GM12878 (cell line): Measurements from ENCODE around the gene MGP. TPM values are rescaled to one million over a fixed set of nuclear protein-coding genes. Genes with fewer than 3 reads are reported as not detected.

Source experiments
- ATAC-seq: fragments of 200-7000 bp; cut with Tn5 transposase; 3 replicates; pipeline ENCODE4 v1.9.1; 2020; ENCODE audit warnings: mild to moderate bottlenecking, moderate library complexity
- BruUV-seq: library from RNA; stranded (reverse); fragments of 400-500 nt; replicated peaks from 2 replicates; lab custom pipeline; 2021; lab: Mats Ljungman, UMichigan
- CTCF ChIA-PET: fragments of 300-600 bp; sonication (Branson Sonifier 250); formaldehyde crosslinking; extraction: SDS; loops from one replicate; lab custom pipeline; 2021; ENCODE audit warnings: inconsistent platforms; lab: Yijun Ruan, JAX
- POLR2A ChIA-PET: fragments of 350-600 bp; formaldehyde crosslinking; extraction: SDS; loops from one replicate; lab custom pipeline; 2021; ENCODE audit warnings: inconsistent platforms; lab: Charles Lee
- RAD21 ChIA-PET: fragments of 300-600 bp; sonication (Branson Sonifier 250); formaldehyde crosslinking; loops from one replicate; lab custom pipeline; 2023; ENCODE audit warnings: antibody characterized with exemption; ENCODE audit not compliant: unreplicated experiment; lab: Charles Lee
- SMC1A ChIA-PET: fragments of 300-600 bp; sonication (Branson Sonifier 250); formaldehyde crosslinking; loops from one replicate; lab custom pipeline; 2023; ENCODE audit not compliant: unreplicated experiment, uncharacterized antibody; lab: Charles Lee
- DNase-seq: peaks from one replicate; pipeline ENCODE4 v3.0.0-alpha.2; 2011; ENCODE audit warnings: low read depth, low spot score
- FAIRE-seq: peaks from 3 replicates; lab custom pipeline; 2011; peaks lifted over from hg19 to GRCh38; lab: Jason Lieb, UNC
- H2AFZ ChIP-seq: 2 replicates; pipeline ENCODE4 v1.6.0; 2011; ENCODE audit warnings: low read depth, low read length, control low read depth; ENCODE audit not compliant: control insufficient read depth
- H3K27ac ChIP-seq: 2 replicates; pipeline ENCODE4 v1.5.1; 2011; ENCODE audit warnings: control low read depth; ENCODE audit not compliant: control insufficient read depth, insufficient read depth
- H3K27me3 ChIP-seq, 2 experiments: replicated peaks in 1 of 2; 2 replicates each; pipeline versions ENCODE4 v1.6.0 to v1.6.1; 2011; ENCODE audit warnings: low read length in 1 of 2; ENCODE audit not compliant: control insufficient read depth in 2 of 2, insufficient read depth in 2 of 2
- H3K36me3 ChIP-seq, 2 experiments: 2 replicates each; pipeline ENCODE4 v1.5.1; 2011; ENCODE audit warnings: low read length in 1 of 2; ENCODE audit not compliant: control insufficient read depth in 2 of 2, insufficient read depth in 2 of 2
- H3K4me1 ChIP-seq: 2 replicates; pipeline ENCODE4 v1.6.1; 2011; ENCODE audit warnings: mild to moderate bottlenecking, low read length, moderate library complexity, mixed read lengths; ENCODE audit not compliant: control insufficient read depth, insufficient read depth
- H3K4me2 ChIP-seq: 2 replicates; pipeline ENCODE4 v1.6.0; 2011; ENCODE audit warnings: control low read depth; ENCODE audit not compliant: control insufficient read depth, insufficient read depth
- H3K4me3 ChIP-seq: fragments of 200-600 bp; sonication (generic); 2 replicates; pipeline ENCODE4 v1.5.1; 2016
- H3K79me2 ChIP-seq: 2 replicates; pipeline ENCODE4 v1.6.0; 2011; ENCODE audit warnings: low read length; ENCODE audit not compliant: control insufficient read depth, insufficient read depth
- H3K9ac ChIP-seq: 2 replicates; pipeline ENCODE4 v1.8.0; 2011; ENCODE audit warnings: low read length, control low read depth, mixed read lengths; ENCODE audit not compliant: control insufficient read depth, insufficient read depth
- H3K9me3 ChIP-seq: replicated peaks from 3 replicates; pipeline ENCODE4 v1.5.1; 2011; ENCODE audit warnings: mild to moderate bottlenecking, low read length; ENCODE audit not compliant: control insufficient read depth, insufficient read depth
- H4K20me1 ChIP-seq: 2 replicates; pipeline ENCODE4 v1.6.0; 2011; ENCODE audit not compliant: control insufficient read depth, insufficient read depth
- CEBPZ ChIP-seq: fragments of 150-350 bp; IDR thresholded peaks from 2 replicates; pipeline ENCODE4 v1.6.1; 2016; ENCODE audit warnings: low read depth, low read length
- CREM ChIP-seq: IDR thresholded peaks from 2 replicates; pipeline ENCODE4 v1.6.1; 2014; ENCODE audit warnings: antibody characterized with exemption, low read depth
- EP300 ChIP-seq, 2 experiments: fragments of 150-350 bp in 1 of 2; IDR thresholded peaks; 2 replicates each; pipeline ENCODE4 v1.6.1; 2011 to 2012; ENCODE audit warnings: low read depth in 2 of 2, low read length in 2 of 2, borderline replicate concordance in 1 of 2, improper control_type of control experiment in 1 of 2, inconsistent platforms in 1 of 2; ENCODE audit not compliant: control insufficient read depth in 1 of 2
- ESRRA ChIP-seq: IDR thresholded peaks from 2 replicates; pipeline ENCODE4 v1.6.1; 2012; ENCODE audit warnings: mild to moderate bottlenecking, low read length, improper control_type of control experiment
- GATAD2B ChIP-seq: fragments of 450-650 bp; conservative IDR thresholded peaks from 2 replicates; pipeline ENCODE4 v1.6.1; 2017; ENCODE audit warnings: low read depth, mild to moderate bottlenecking, moderate library complexity
- JUNB ChIP-seq: IDR thresholded peaks from 2 replicates; pipeline ENCODE4 v1.6.1; 2016; ENCODE audit warnings: antibody characterized with exemption, mild to moderate bottlenecking
- NFIC ChIP-seq: IDR thresholded peaks from 2 replicates; pipeline ENCODE4 v1.6.1; 2012; ENCODE audit warnings: low read depth, mild to moderate bottlenecking, inconsistent platforms, low read length, moderate library complexity
- PML ChIP-seq: IDR thresholded peaks from 2 replicates; pipeline ENCODE4 v1.6.1; 2012; ENCODE audit warnings: low read length, inconsistent platforms
- POLR2AphosphoS5 ChIP-seq: IDR thresholded peaks from 2 replicates; pipeline ENCODE4 v1.6.1; 2011; ENCODE audit warnings: mild to moderate bottlenecking, low read length, inconsistent platforms
- WRNIP1 ChIP-seq: IDR thresholded peaks from 2 replicates; pipeline ENCODE4 v1.6.1; 2011; ENCODE audit warnings: low read depth, low read length, improper control_type of control experiment, borderline replicate concordance
- ZNF217 ChIP-seq: fragments of 450-650 bp; IDR thresholded peaks from 2 replicates; pipeline ENCODE4 v1.6.1; 2017; ENCODE audit warnings: antibody characterized with exemption, mild to moderate bottlenecking
- ZNF384 ChIP-seq: IDR thresholded peaks from 2 replicates; pipeline ENCODE4 v1.6.1; 2012; ENCODE audit warnings: low read depth, mild to moderate bottlenecking, low read length, improper control_type of control experiment, borderline replicate concordance
- WGBS: methylation state at CpG from one replicate; pipeline ENCODE4 v1.1.6; 2016; ENCODE audit warnings: low lambda C conversion rate; ENCODE audit not compliant: insufficient replicate concordance, insufficient coverage; ENCODE audit errors: missing lambda C conversion rate; 5-methylcytosine and 5-hydroxymethylcytosine counted together
- in situ Hi-C: fragments of 300-500 bp; cut with MboI; formaldehyde crosslinking; loops from 9 replicates; pipeline ENCODE4 v1.14.3; 2018; ENCODE audit warnings: mixed read lengths
- intact Hi-C: fragments of 100-400 bp; cut with micrococcal nuclease; formaldehyde crosslinking; loops from one replicate; pipeline ENCODE4 v1.14.2; 2022; ENCODE audit not compliant: unreplicated experiment
- polyA plus RNA-seq, 11 experiments: library from polyadenylated mRNA; depleted of rRNA in 4 of 11; unstranded in 6 of 11; stranded (reverse) in 5 of 11; fragments of >200 nt; fragmentation: Nextera tagmentation in 4 of 11; fragmentation: Illumina TruSeq in 1 of 11; extraction: Ambion mirVana in 4 of 11; extraction: Trizol in 1 of 11; gene quantifications; 1 replicate in 1 of 11; 2 replicates in 10 of 11; pipeline versions ENCODE4 v1.2.1 to v1.2.3, GENCODE V29; 2011 to 2016; ENCODE audit warnings: inconsistent platforms in 2 of 11, missing spikeins in 2 of 11, low read depth in 1 of 11
- total RNA-seq, 4 experiments: library from RNA; depleted of rRNA in 3 of 4; stranded (reverse); fragments of >200 nt in 3 of 4; fragmentation: Illumina TruSeq in 1 of 4; extraction: Trizol in 1 of 4; gene quantifications; 2 replicates each; pipeline versions ENCODE4 v1.2.1 to v1.2.3, GENCODE V29; 2013 to 2021
- TF ChIP-seq, protein P1 (sequence below): fragments of 450-650 bp; IDR thresholded peaks from 2 replicates; pipeline ENCODE4 v1.6.1; 2016; ENCODE audit warnings: mild to moderate bottlenecking, moderate library complexity, borderline replicate concordance
- TF ChIP-seq, protein P2 (sequence below): fragments of 450-650 bp; IDR thresholded peaks from 2 replicates; pipeline ENCODE4 v1.6.1; 2016; ENCODE audit warnings: mild to moderate bottlenecking

Gene MGP
- total and polyA plus RNA-seq, 10 of the 15 experiments (the other 5 are each of a cell fraction or from before 2014, with no cell fraction given) = 0.21 to 1.2 TPM; not detected in 8

- in situ Hi-C loops = no loop called here
- H2AFZ ChIP-seq = no peak overlapping the region
- ChIA-PET RAD21 (interaction anchor here (0.6 kb wide), 1 partner anchor 146 kb away, joined by 5 read pairs; no protein-coding TSS in a partner anchor), CTCF (no interaction called here), SMC1A (interaction anchor here (1.4 to 15.6 kb wide), 2 partner anchors 8 to 156 kb away, joined by 3 to 242 read pairs; no protein-coding TSS in a partner anchor)
- no peak overlapping the region for H3K4me2 ChIP-seq
- WGBS = 35% methylated on average over 4 of the region's 4 CpGs
- no peaks in the 10 kb centered on the region for H3K36me3 ChIP-seq
- no peak overlapping the region for H3K9ac ChIP-seq
- no peaks in the 10 kb centered on the region; a peak in 2 of 4 replicates for H3K27me3 ChIP-seq
- no TSS peak for BruUV-seq
- intact Hi-C loops = loop anchor here (5.0 kb wide), 1 partner anchor 382 kb away; the partner anchor contains the start of gene RERG
- H3K4me3 ChIP-seq = no peak overlapping the region
- H3K4me1 ChIP-seq = no peaks in the 10 kb centered on the region
- no peak for FAIRE-seq
- H3K27ac ChIP-seq = no peak overlapping the region
- no peaks in the 10 kb centered on the region for H3K9me3 ChIP-seq
- no peak for TF ChIP-seq ESRRA
- TF ChIP-seq, protein P1, sequence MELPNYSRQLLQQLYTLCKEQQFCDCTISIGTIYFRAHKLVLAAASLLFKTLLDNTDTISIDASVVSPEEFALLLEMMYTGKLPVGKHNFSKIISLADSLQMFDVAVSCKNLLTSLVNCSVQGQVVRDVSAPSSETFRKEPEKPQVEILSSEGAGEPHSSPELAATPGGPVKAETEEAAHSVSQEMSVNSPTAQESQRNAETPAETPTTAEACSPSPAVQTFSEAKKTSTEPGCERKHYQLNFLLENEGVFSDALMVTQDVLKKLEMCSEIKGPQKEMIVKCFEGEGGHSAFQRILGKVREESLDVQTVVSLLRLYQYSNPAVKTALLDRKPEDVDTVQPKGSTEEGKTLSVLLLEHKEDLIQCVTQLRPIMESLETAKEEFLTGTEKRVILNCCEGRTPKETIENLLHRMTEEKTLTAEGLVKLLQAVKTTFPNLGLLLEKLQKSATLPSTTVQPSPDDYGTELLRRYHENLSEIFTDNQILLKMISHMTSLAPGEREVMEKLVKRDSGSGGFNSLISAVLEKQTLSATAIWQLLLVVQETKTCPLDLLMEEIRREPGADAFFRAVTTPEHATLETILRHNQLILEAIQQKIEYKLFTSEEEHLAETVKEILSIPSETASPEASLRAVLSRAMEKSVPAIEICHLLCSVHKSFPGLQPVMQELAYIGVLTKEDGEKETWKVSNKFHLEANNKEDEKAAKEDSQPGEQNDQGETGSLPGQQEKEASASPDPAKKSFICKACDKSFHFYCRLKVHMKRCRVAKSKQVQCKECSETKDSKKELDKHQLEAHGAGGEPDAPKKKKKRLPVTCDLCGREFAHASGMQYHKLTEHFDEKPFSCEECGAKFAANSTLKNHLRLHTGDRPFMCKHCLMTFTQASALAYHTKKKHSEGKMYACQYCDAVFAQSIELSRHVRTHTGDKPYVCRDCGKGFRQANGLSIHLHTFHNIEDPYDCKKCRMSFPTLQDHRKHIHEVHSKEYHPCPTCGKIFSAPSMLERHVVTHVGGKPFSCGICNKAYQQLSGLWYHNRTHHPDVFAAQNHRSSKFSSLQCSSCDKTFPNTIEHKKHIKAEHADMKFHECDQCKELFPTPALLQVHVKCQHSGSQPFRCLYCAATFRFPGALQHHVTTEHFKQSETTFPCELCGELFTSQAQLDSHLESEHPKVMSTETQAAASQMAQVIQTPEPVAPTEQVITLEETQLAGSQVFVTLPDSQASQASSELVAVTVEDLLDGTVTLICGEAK = no peak
- no peak for TF ChIP-seq WRNIP1
- TF ChIP-seq EP300 (IDR thresholded peaks at IDR 0.05; ENCODE audit: borderline replicate concordance in 1 of 2, control insufficient read depth in 1 of 2, low read depth in 2 of 2, low read length in 2 of 2) = no peak
- TF ChIP-seq JUNB = no peak
- no peak for TF ChIP-seq NFIC
- TF ChIP-seq GATAD2B = no peak
- no peak for TF ChIP-seq CEBPZ
- TF ChIP-seq ZNF384 = no peak
- no peak for TF ChIP-seq POLR2AphosphoS5
- TF ChIP-seq PML = no peak
- TF ChIP-seq, protein P2, sequence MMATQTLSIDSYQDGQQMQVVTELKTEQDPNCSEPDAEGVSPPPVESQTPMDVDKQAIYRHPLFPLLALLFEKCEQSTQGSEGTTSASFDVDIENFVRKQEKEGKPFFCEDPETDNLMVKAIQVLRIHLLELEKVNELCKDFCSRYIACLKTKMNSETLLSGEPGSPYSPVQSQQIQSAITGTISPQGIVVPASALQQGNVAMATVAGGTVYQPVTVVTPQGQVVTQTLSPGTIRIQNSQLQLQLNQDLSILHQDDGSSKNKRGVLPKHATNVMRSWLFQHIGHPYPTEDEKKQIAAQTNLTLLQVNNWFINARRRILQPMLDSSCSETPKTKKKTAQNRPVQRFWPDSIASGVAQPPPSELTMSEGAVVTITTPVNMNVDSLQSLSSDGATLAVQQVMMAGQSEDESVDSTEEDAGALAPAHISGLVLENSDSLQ = no peak
- no peak for TF ChIP-seq ZNF217
- TF ChIP-seq CREM = no peak
- TF ChIP-seq, all 136 proteins: peak for 0
- no peak for DNase-seq
- H4K20me1 ChIP-seq = no peaks in the 10 kb centered on the region
- no peaks in the 10 kb centered on the region for H3K79me2 ChIP-seq
- no peak for ATAC-seq
- POLR2A ChIA-PET = no interaction called here
These were observed 45.0 kb downstream of the MGP start for GRCh38 chr12:14840616-14841015.
